ENCODE results near the gene PPP1R26.

DNA sequence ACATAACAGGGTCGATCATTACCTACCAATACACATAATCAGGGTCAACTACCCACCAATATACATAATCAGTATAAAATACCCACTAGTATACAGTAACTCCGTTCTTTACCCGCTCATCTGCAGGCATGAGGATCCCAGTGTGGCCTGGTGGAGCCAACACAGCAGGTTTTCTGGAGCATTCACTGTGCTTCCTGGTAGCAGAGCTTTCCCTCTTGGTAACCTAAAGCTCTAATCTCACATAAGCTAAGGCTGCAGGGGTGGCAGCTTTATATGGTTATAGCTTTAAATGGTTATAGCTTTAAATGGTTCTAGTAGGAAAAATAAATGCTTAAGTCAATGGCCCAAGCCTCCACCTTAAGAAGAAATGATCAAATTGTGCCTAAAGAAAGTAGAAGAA is 53.5 kb downstream of the PPP1R26 start:
- TF ChIP-seq CTCF (IDR thresholded peaks at IDR 0.05) (no peak), POLR2A (IDR thresholded peaks at IDR 0.05) (no peak), EP300 (IDR thresholded peaks at IDR 0.05) (no peak)
